BJ (cell line): ENCODE data around the gene MAML3. TPM values are rescaled to one million over a fixed set of nuclear protein-coding genes. Genes with fewer than 3 reads are reported as not detected.

ENCODE experiments used
- CTCF ChIA-PET: fragments of 350-600 bp; formaldehyde crosslinking; extraction: SDS; loops from one replicate; lab custom pipeline; 2021; ENCODE audit warnings: antibody characterized with exemption, inconsistent platforms; lab: Yijun Ruan, JAX
- POLR2A ChIA-PET: fragments of 300-600 bp; sonication (Branson Sonifier 250); formaldehyde crosslinking; extraction: SDS; loops from one replicate; lab custom pipeline; 2021; ENCODE audit warnings: antibody characterized with exemption; lab: Charles Lee
- DNase-seq: peaks from one replicate; pipeline ENCODE4 v3.0.0-alpha.2; 2011; ENCODE audit warnings: low read depth
- H3K27me3 ChIP-seq: 2 replicates; pipeline ENCODE4 v1.6.0; 2011; ENCODE audit warnings: low read length; ENCODE audit not compliant: control insufficient read depth, insufficient read depth
- H3K36me3 ChIP-seq: 2 replicates; pipeline ENCODE4 v1.5.1; 2011; ENCODE audit warnings: low read length; ENCODE audit not compliant: control insufficient read depth, insufficient read depth
- H3K4me3 ChIP-seq: 2 replicates; pipeline ENCODE4 v1.5.1; 2011; ENCODE audit warnings: low read depth, mild to moderate bottlenecking, control low read depth, low read length
- polyA plus RNA-seq: library from polyadenylated mRNA; depleted of rRNA; stranded (reverse); fragments of >200 nt; gene quantifications from 2 replicates; pipeline ENCODE4 v1.2.3, GENCODE V29; 2011
- TF ChIP-seq, protein P1 (sequence below): IDR thresholded peaks from 2 replicates; pipeline ENCODE4 v1.5.1; 2011; ENCODE audit warnings: low read depth, mild to moderate bottlenecking, control low read depth, inconsistent platforms, low read length, moderate library complexity; ENCODE audit not compliant: insufficient read depth

MAML3 gene
- polyA plus RNA-seq, 1 experiment = 1.6 TPM

DNA sequence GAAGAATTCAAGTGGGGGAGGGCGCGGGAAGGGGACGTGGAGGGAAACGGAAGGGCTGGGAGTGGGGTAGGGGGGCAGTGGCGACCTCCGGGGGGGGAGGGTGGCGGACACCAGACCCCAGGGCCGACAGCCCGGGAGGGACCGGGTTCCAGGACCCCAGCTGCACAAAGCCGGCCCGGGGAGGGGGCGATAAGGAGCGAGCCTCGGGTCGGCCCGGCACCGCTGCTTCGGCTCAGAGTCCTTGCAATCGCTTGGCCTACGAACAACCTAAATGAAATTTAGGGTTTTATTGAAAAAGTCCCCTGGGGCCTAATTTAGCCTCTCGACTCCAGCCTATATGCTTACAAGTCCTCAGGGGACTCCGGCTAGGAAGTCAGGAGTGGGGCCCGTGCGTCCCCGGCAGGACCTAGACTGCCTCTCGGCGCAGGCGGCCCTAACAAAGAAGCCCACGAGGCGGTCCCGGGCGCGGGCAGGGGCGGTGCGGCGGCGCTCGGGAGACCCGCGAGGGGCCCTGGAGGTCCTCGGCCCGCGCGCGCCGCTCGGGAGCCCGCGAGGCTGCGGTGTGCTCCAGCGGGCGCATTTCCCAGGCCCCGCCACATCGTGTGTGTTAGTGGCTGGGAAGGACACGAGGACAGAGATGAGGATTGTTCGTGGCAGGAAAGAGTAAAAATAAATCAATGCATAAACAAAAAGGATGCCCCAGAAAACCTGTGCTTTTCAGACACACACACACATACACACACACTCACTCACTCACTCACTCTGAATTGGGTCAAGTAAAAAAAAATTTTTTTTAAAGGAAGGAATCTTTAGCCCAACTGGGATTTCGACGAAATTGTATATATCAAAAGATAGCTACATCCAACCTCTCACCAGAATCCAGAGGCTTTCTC, 418.4 kb downstream of the MAML3 start:
- H3K4me3 ChIP-seq = peak overlapping the region; percentile 41
- no peaks in the 10 kb centered on the region for H3K36me3 ChIP-seq
- TF ChIP-seq, protein P1, sequence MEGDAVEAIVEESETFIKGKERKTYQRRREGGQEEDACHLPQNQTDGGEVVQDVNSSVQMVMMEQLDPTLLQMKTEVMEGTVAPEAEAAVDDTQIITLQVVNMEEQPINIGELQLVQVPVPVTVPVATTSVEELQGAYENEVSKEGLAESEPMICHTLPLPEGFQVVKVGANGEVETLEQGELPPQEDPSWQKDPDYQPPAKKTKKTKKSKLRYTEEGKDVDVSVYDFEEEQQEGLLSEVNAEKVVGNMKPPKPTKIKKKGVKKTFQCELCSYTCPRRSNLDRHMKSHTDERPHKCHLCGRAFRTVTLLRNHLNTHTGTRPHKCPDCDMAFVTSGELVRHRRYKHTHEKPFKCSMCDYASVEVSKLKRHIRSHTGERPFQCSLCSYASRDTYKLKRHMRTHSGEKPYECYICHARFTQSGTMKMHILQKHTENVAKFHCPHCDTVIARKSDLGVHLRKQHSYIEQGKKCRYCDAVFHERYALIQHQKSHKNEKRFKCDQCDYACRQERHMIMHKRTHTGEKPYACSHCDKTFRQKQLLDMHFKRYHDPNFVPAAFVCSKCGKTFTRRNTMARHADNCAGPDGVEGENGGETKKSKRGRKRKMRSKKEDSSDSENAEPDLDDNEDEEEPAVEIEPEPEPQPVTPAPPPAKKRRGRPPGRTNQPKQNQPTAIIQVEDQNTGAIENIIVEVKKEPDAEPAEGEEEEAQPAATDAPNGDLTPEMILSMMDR = no peak
- DNase-seq = no peak
- H3K27me3 ChIP-seq = peaks cover 3% of the 10 kb centered on the region; the same call in 1 of the 2 replicates
- ChIA-PET POLR2A (no interaction called here), CTCF (interaction anchor here (1.0 to 3.0 kb wide), 6 partner anchors 69 to 591 kb away, joined by 3 to 13 read pairs (median 4); no protein-coding TSS in a partner anchor)

DNA sequence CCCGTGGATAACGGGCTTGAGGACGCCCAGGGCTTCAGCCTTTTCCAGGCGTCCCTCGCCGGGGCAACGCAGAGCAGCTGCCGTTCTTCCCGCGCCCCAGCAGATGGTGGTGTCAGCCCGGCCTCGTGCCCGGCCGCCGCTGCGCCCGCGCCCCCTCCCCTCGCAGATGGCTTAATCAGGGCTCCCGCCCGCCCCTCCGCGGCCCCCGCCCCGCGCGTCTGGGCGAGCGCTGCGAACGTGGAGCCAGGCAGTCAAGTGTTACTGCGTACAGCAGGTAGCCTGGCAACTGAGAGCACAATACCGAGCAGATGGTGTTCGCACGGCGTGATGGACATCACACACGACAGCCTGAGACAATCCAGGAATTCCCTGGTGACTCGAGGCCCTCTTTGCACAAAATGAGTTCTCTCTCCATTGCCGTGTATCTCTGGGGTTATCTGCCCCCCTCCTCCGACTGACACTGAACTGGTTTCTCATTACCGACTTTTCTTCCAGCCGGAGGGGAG, 419.1 kb downstream of the MAML3 start:
- peak overlapping the region; percentile 41 for H3K4me3 ChIP-seq
- H3K36me3 ChIP-seq = no peaks in the 10 kb centered on the region
- peaks cover 3% of the 10 kb centered on the region; the same call in 1 of the 2 replicates for H3K27me3 ChIP-seq
- ChIA-PET CTCF (interaction anchor here (0.8 to 3.0 kb wide), 18 partner anchors 8 to 629 kb away, joined by 3 to 13 read pairs (median 4); no protein-coding TSS in a partner anchor), POLR2A (no interaction called here)
- peak; percentile 16 for DNase-seq
- TF ChIP-seq, protein P1 = peak; percentile 66

DNA sequence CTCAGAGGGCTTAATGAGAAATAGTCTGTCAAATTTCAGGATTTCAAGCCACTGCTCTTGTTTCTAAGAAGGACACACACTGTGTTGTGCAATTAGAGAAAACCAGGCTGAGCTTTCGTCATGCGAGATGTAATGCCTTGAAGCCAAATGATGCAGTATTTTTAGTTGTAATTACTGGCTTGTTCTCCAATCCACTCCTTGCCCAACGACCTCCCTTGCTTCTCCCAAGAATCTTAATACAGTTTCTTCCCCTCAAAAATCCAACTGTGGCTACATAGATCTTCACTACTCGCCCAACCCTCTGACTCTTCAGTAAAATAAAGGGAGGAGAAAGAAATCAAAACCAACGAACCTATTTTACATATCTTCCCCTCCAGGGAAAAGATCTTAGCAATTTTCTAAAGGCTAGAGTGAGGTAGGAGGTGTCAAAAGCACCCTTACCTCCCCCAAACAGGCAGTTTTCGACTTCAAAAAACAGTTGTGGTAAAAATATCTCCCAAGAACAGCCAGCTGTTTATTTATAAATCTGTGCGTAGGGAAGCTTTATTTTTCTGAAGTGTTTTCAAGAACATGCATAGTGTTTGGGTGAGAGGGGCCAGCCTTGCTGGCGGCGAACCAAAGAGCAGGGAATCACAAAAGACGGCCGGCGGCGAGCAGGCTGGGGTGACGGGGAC, 419.6 kb downstream of the MAML3 start:
- no peaks in the 10 kb centered on the region for H3K36me3 ChIP-seq
- peaks cover 3% of the 10 kb centered on the region; the same call in 1 of the 2 replicates for H3K27me3 ChIP-seq
- POLR2A ChIA-PET = no interaction called here
- TF ChIP-seq, protein P1 = no peak
- H3K4me3 ChIP-seq = peak overlapping the region; percentile 41
- CTCF ChIA-PET = interaction anchor here (0.7 to 3.0 kb wide), 19 partner anchors 9 to 630 kb away, joined by 3 to 13 read pairs (median 4); no protein-coding TSS in a partner anchor
- peak; percentile 21 for DNase-seq

DNA sequence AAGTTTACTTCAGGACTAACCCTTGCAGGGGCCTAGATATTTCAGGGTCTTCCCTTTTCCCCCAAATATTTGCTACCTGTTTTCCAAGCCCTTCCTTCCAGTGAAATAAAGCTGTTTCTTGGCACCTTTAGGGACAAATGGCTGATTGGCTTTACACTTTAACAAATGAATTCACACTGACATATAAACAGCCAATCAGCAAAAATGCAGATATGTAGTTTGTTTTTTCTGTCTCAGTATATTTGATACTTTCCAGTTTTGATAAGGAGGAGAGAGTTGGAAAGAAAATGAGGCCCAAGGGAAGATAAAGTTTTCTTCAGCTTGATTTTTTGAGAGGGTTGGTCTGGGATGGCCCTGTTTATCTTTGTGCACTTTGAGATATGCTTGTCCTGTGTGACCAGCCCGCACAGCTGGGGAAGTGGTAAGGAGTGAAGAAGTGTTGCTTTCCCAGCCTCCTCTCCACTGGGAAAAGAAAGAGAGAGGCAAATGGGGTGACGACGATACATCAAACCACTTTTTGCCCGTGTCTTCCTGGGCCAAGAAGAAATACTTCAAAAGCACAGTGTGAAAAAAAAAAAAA, 420.9 kb downstream of the MAML3 start:
- H3K36me3 ChIP-seq = no peaks in the 10 kb centered on the region
- TF ChIP-seq, protein P1 = no peak
- no peak for DNase-seq
- H3K4me3 ChIP-seq = no peak overlapping the region
- POLR2A ChIA-PET = no interaction called here
- H3K27me3 ChIP-seq = peaks cover 1% of the 10 kb centered on the region; the same call in 1 of the 2 replicates
- CTCF ChIA-PET = interaction anchor here (1.2 to 3.0 kb wide), 8 partner anchors 10 to 594 kb away, joined by 3 to 13 read pairs (median 6); no protein-coding TSS in a partner anchor
